GM13976 (cell line): Measurements from ENCODE around the gene HELB.
"Not testable (repeated sequence)": the region's sequence is repeated elsewhere in the genome, so short reads cannot be mapped to it uniquely, and the experiment has no call there.

Source experiments
- DNase-seq: peaks from one replicate; pipeline ENCODE4 v3.0.0; 2012; ENCODE audit warnings: low spot score
- in situ Hi-C: fragments of 300-500 bp; cut with MboI; formaldehyde crosslinking; loops from one replicate; pipeline ENCODE4 v1.12.0; 2022; ENCODE audit warnings: low sequenced_read_pairs, mixed read lengths, inconsistent platforms; ENCODE audit not compliant: unreplicated experiment
- TF ChIP-seq, protein P1 (sequence below): IDR thresholded peaks from 2 replicates; pipeline ENCODE4 v1.5.1; 2012; ENCODE audit warnings: borderline replicate concordance, mild to moderate bottlenecking; ENCODE audit not compliant: insufficient read depth; ENCODE audit errors: extremely low read depth, missing control alignments, control extremely low read depth

HELB gene

DNA sequence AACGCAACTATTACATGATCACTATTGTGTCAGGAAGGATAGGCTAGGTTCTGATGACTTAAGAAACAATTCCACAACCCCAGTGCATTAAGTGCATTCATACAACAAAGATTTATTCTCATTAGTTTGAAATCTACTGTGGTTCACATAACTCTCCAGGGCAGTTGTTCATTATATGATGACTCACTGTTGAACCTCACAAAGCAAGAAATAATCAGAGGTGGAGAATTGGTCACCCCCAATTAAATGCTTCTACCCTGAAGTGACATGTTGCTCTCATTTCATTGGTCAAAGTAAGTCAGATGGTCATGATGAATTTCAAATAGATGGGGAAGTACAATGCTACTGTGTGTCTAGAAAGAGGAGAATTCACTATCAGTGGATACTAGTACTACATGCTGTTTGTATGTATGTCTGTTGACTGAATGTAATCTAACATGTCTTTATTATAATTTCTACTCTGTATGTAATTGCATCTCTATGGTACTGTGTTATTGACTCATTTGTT lies 6.1 kb upstream of the HELB start:
- TF ChIP-seq, protein P1, sequence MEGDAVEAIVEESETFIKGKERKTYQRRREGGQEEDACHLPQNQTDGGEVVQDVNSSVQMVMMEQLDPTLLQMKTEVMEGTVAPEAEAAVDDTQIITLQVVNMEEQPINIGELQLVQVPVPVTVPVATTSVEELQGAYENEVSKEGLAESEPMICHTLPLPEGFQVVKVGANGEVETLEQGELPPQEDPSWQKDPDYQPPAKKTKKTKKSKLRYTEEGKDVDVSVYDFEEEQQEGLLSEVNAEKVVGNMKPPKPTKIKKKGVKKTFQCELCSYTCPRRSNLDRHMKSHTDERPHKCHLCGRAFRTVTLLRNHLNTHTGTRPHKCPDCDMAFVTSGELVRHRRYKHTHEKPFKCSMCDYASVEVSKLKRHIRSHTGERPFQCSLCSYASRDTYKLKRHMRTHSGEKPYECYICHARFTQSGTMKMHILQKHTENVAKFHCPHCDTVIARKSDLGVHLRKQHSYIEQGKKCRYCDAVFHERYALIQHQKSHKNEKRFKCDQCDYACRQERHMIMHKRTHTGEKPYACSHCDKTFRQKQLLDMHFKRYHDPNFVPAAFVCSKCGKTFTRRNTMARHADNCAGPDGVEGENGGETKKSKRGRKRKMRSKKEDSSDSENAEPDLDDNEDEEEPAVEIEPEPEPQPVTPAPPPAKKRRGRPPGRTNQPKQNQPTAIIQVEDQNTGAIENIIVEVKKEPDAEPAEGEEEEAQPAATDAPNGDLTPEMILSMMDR: no peak
- DNase-seq: no peak
- in situ Hi-C loops: no loop called here

DNA sequence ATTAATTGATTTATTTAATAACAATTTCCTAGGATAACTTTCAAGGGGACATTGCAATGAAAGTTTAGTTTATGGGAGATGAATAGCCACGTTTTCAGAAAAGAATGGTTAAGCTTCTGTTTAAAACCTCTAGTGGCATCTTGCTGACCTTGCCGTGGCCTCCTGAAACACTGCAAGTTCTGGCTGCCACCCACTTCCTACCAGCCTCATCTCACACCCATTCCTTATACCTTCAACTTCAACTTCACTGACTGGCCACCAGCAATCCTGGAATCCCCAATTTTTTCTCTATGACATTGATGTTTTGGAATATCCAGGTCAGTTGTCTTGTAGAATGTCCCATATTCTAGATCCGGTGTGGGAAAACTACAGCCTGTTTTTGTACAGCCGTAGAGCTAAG lies 5.2 kb upstream of the HELB start:
- in situ Hi-C loops: no loop called here
- TF ChIP-seq, protein P1: no peak
- DNase-seq: no peak

DNA sequence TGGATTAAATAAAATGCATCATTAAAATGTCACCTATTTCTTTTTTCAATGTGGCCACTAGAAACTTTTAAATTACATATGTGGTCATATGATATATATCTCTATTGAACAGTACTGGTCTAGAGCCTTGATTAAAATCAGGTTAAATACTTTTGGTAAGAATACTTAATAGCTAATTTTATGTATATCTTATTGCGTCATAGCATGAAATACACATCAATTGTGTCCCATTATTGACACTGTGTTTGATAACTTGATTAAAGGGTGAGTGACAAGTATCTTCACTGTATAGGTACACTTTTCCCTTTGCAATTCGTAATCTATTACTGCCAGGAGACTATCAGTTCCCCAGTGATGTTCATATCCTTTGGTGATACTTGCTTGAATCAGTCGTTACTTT lies 4.4 kb upstream of the HELB start:
- TF ChIP-seq, protein P1: no peak
- in situ Hi-C loops: no loop called here
- DNase-seq: no peak

DNA sequence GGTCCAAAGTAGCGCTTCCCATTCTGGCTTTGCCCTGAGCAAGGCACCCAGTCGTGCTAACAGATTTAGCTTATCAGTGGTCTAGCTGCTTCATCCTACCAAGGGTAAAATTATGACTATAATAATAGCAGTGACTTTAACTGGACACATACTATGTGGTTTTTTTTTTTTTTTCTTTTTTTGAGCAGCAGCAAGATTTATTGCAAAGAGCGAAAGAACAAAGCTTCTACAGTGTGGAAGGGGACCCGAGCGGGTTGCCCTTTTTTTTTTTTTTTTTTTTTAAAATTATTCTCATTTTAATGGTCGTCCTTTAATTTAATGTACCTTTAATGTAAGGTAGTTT lies 505 bp downstream of the HELB start:
- no peak for DNase-seq
- TF ChIP-seq, protein P1: no peak
- in situ Hi-C loops: no loop called here

DNA sequence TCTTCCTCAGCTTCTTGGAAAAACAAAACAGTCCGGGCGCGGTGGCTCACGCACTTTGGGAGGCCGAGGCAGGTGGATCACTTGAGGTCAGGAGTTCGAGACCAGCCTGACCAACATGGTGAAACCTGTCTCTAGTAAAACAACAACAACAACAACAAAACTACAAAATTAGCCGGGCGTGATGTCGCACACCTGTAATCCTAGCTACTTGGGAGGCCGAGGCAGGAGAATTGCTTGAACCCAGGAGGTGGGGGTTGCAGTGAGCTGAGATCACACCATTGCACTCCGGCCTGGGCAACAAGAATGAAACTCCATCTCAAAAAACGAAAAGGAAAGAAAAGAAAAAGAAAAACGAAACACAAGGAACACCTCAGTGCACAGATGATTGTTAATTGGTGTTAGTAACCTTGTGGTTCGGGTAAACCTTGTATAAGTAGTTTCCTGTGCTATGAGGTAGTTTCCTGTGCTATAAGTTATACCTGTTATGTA lies 1.1 kb downstream of the HELB start:
- peak; percentile 40 for DNase-seq

DNA sequence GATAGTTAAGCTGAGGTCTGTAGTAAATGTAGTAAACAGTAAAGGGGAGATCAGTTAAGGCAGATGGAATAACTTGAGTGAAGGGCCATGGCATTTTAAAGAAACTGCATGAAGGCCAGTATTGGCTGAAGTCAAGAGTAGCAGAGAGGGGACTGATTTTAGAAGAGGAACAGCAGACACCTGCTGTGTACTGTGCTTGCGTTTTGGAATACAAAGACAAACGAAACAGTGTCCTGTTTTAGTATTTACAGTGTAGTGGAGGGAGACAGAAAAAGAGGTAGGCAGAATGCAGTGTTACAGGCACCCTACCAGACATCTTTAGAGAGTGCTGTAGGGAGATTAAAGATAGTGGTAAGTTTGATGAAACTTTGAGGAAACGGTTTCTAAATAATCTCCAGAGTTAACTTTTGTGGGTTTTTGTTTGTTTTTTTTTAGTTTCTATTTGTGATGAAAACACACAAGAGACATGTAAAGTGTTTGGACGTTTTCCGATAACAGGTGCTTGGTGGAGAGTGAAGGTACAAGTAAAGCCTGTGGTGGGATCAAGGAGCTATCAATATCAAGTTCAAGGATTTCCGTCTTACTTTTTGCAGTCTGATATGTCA lies 2.1 kb downstream of the HELB start:
- no peak for DNase-seq
- in situ Hi-C loops: no loop called here
- TF ChIP-seq, protein P1: no peak

More for the DNA sequence above, 1.1 kb downstream of the HELB start:
- in situ Hi-C loops: not testable (repeated sequence)

DNA sequence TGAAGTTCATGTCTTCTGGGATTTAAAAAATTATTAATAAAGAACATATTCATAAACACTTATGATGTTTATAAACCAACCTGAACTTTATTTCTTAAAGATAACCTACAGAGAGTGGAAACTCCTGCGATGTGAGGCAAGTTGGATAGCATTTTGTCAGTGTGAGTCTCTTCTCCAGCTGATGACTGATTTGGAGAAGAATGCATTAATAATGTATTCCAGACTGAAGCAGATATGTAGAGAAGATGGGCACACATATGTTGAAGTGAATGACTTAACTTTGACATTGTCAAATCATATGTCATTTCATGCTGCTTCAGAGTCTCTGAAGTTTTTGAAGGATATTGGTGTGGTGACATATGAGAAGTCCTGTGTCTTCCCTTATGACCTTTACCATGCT lies 7.3 kb downstream of the HELB start:
- TF ChIP-seq, protein P1: no peak
- DNase-seq: no peak
- in situ Hi-C loops: no loop called here
